ENCODE results near the gene SWAP70. TPM values are rescaled to one million over a fixed set of nuclear protein-coding genes. Genes with fewer than 3 reads are reported as not detected.
"Not testable (repeated sequence)": the region's sequence is repeated elsewhere in the genome, so short reads cannot be mapped to it uniquely, and the experiment has no call there.

The SWAP70 gene
- total RNA-seq, 1 donor from 2014 or later = 15.2 TPM

DNA sequence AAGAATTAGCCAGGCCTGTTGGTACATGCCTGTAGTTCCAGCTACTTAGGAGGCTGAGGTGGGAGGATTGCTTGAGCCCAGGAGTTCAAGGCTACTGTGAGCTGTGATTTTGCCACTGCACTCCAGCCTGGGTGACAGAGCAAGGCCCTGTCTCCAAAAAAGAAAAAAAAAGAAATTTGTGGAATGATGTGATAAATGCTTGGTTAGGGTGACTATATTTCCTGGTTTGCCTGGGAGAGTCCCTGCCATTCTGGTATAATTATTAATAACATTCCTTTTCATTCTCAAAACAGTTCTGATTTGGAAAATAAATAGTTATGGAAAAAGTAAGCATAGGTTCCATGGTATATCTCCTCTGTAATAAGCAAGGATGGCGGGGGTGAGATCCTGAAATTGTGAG is 74.8 kb downstream of the SWAP70 start:
- TF ChIP-seq, protein P1, sequence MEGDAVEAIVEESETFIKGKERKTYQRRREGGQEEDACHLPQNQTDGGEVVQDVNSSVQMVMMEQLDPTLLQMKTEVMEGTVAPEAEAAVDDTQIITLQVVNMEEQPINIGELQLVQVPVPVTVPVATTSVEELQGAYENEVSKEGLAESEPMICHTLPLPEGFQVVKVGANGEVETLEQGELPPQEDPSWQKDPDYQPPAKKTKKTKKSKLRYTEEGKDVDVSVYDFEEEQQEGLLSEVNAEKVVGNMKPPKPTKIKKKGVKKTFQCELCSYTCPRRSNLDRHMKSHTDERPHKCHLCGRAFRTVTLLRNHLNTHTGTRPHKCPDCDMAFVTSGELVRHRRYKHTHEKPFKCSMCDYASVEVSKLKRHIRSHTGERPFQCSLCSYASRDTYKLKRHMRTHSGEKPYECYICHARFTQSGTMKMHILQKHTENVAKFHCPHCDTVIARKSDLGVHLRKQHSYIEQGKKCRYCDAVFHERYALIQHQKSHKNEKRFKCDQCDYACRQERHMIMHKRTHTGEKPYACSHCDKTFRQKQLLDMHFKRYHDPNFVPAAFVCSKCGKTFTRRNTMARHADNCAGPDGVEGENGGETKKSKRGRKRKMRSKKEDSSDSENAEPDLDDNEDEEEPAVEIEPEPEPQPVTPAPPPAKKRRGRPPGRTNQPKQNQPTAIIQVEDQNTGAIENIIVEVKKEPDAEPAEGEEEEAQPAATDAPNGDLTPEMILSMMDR (conservative IDR thresholded peaks at IDR 0.05; ENCODE audit: low read depth, low read length) = no peak
- H3K4me3 ChIP-seq (ENCODE audit: low read depth, low read length) = no peak overlapping the region
- no peak for DNase-seq (ENCODE audit: low read depth)

DNA sequence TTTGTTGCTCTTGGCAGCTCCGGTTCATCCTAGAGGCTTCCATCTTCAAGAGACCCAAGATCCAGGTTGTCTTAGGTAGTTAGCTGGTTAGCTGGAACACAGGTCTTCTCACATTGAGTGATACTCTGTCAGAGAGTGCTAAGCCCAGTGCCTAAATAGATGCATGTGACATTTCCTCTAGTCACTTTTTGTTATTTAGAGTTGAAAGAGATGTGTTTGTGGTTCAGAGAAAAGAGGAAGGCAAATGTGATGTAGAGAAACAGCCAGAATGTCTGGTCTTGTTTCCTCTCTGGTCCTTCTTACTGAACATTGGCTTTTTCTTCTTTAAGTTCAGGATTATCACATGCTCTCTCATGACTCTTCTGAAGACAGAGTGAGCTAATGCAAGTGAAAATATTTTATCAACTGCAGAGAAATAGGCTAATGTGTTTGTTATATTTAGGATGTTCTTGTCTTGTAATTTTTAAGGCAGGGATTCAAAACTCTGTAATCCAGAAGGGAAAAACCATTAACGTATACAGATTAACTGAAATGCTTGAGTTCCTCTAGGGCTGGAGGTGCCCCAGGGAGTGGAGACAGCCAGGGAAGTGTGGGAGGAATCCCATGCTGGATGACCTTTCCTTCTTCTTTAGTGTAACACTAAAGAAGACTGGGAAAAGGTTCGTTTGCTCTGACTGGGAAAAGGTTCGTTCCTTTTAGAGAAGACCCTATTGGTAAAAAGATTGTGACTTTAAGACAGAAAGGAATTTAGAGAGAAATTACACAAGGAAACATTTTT is 75.4 kb downstream of the SWAP70 start:
- no peak overlapping the region for H3K4me3 ChIP-seq (ENCODE audit: low read depth, low read length)
- TF ChIP-seq, protein P1 (conservative IDR thresholded peaks at IDR 0.05; ENCODE audit: low read depth, low read length) = no peak
- DNase-seq (ENCODE audit: low read depth) = no peak

DNA sequence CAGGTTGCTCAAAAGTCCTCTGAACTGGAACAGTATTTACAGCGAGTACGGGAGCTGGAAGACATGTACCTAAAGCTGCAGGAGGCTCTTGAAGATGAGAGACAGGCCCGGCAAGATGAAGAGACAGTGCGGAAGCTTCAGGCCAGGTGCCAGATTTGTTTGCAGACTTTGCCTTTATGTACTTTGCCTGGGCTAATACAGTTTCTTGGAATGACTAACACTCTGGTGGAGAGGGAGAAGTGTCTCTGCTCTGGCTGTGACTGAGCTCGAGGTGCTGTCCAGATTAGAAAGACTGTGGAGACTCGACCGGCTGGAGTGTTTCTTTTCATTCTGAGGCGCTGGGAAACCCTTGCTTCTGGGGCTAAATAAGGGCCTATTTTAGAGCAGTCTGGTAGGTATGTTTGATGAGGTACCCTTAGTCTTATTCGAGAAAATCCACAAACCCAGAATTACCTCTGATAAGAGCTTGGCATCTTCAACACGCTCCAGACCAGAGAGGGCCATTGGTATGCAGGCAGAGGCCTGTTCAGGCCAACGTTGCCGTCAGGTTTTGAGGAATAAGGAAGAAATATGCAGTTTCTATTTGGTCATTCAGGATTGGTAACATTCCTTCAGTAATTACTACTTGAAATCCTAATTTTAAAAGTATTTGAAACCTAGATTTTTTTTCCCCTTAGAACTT is 76.5 kb downstream of the SWAP70 start:
- no peak for DNase-seq (ENCODE audit: low read depth)
- TF ChIP-seq, protein P1 (conservative IDR thresholded peaks at IDR 0.05; ENCODE audit: low read depth, low read length) = no peak
- no peak overlapping the region for H3K4me3 ChIP-seq (ENCODE audit: low read depth, low read length)

DNA sequence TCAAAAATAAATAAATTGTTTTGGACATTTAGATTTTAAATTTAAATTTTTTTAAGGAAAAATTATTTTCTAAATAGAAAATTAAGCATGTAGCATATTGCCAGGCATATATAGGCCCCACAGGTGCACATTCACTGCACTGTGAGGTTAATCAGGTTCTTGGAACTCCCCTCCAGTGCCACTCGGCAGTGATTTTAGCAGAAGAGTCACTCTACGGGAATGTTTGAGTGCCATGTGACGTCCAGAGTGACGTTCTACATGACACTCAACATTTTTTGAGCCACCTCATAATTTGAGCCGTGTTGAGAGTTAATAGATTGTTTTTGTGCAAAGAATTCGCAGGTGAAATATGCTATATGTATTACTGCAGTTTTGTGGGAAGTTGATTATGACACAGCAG is 77.4 kb downstream of the SWAP70 start:
- DNase-seq (ENCODE audit: low read depth) = no peak
- H3K4me3 ChIP-seq (ENCODE audit: low read depth, low read length) = no peak overlapping the region
- TF ChIP-seq, protein P1 (conservative IDR thresholded peaks at IDR 0.05; ENCODE audit: low read depth, low read length) = no peak

DNA sequence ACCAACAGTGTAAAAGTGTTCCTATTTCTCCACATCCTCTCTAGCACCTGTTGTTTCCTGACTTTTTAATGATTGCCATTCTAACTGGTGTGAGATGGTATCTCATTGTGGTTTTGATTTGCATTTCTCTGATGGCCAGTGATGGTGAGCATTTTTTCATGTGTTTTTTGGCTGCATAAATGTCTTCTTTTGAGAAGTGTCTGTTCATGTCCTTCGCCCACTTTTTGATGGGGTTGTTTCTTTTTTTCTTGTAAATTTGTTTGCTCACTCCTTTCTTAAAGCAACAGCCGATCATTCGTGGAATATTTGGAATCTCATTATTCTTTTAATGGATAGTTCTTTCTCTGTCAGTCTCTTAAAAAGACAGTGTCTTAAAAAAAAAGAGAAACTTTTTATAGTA is 79.6 kb downstream of the SWAP70 start:
- DNase-seq (ENCODE audit: low read depth); H3K4me3 ChIP-seq (ENCODE audit: low read depth, low read length): not testable (repeated sequence)

DNA sequence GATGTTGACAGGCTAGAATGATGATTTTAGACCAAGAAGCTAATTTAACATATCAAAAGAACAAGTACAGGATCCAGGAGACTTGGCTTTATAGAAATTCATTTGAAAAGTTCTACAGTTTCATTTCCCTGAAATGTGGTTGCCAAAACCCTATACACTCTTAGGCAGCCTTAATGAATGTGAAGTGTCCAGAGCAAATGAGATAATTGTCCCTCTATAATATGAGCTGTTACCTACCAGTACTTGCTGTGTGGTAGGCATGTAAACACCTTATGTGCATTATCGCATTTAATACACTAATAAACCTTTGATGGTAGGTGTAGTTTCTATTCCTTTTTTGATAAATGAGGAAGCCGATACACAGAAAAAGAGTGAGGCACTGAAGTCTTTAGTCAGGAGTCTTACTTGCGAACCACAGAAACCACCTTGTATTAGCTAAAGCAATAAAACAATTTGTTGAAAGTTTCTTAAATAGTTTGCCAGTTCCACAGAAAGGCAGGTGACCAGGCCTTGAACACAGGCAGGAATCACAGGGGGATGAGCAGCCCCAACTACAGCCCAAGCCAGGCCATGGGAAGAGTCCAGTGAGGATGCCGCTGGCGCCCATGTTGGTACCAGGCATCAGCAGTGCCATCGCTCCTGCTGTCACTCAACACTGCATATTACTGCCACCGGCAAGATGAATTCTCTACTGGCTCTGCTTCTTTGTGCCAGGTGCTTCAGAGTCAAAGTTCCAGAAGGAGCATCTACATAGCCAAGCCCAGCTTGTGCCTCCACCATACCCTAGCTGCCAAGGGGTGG is 81.7 kb downstream of the SWAP70 start:
- TF ChIP-seq, protein P1 (conservative IDR thresholded peaks at IDR 0.05; ENCODE audit: low read depth, low read length) = no peak
- no peak overlapping the region for H3K4me3 ChIP-seq (ENCODE audit: low read depth, low read length)
- DNase-seq (ENCODE audit: low read depth) = no peak

DNA sequence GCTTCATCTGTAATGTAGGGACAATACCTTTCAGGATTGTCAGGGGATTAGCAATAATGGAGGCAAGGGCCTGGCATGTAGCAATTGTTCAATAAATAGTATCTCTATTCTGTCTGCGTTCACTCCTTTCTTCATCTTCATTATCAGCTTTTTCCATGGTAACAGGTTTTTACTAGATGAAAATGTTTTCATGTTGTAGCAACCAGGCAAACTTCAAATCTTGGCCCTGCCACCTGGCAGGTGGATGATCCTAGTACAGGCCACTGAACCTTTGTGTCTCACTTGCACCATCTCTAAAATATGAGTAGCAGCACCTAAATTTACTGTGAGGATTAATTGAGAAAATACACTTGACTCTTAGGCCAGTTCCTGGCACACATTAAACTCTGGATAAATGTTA is 83.4 kb downstream of the SWAP70 start:
- TF ChIP-seq, protein P1 (conservative IDR thresholded peaks at IDR 0.05; ENCODE audit: low read depth, low read length) = no peak

More for the DNA sequence above, 83.4 kb downstream of the SWAP70 start:
- DNase-seq (ENCODE audit: low read depth) = no peak
- H3K4me3 ChIP-seq (ENCODE audit: low read depth, low read length) = no peak overlapping the region
